ENCODE data around the gene CBX4. TPM values are rescaled to one million over a fixed set of nuclear protein-coding genes. Genes with fewer than 3 reads are reported as not detected.

CBX4 gene
- total and polyA plus RNA-seq, 2 of the 13 experiments (the other 11 are each of a cell fraction or from before 2014, with no cell fraction given): 25.8 to 50.8 TPM

DNA sequence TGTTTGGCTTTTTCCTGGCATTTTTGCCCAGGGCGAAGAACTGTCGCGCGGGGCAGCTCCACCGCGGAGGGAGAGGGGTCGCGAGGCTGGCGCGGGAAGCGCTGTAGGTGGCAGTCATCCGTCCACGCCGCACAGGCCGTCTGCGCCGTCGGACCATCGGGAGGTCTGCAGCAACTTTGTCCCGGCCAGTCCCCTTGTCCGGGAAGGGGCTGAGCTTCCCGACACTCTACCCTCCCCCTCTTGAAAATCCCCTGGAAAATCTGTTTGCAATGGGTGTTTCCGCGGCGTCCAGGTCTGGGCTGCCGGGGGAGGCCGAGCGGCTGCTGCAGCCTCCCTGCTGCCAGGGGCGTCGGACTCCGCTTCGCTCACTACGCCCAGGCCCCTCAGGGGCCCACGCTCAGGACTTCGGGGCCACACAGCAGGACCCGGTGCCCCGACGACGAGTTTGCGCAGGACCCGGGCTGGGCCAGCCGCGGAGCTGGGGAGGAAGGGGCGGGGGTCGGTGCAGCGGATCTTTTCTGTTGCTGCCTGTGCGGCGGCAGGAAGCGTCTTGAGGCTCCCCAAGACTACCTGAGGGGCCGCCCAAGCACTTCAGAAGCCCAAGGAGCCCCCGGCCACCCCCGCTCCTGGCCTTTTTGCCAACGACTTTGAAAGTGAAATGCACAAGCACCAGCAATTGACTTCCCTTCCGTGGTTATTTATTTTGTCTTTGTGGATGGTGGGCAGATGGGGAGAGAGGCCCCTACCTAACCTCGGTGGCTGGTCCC, 2.3 kb upstream of the CBX4 start (continued):
- TF ChIP-seq, protein P1, sequence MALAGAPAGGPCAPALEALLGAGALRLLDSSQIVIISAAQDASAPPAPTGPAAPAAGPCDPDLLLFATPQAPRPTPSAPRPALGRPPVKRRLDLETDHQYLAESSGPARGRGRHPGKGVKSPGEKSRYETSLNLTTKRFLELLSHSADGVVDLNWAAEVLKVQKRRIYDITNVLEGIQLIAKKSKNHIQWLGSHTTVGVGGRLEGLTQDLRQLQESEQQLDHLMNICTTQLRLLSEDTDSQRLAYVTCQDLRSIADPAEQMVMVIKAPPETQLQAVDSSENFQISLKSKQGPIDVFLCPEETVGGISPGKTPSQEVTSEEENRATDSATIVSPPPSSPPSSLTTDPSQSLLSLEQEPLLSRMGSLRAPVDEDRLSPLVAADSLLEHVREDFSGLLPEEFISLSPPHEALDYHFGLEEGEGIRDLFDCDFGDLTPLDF (CRISPR knock-in tag; IDR thresholded peaks at IDR 0.05): no peak
- TF ChIP-seq WIZ (CRISPR knock-in tag; IDR thresholded peaks at IDR 0.05) (no peak), ONECUT2 (CRISPR knock-in tag; IDR thresholded peaks at IDR 0.05) (no peak), TMF1 (CRISPR knock-in tag; IDR thresholded peaks at IDR 0.05; ENCODE audit: low read depth) (no peak), KLF9 (CRISPR knock-in tag; IDR thresholded peaks at IDR 0.05; ENCODE audit: low read depth) (no peak), ZNF883 (CRISPR knock-in tag; IDR thresholded peaks at IDR 0.05; ENCODE audit: not compliant biosample characterization) (peak; percentile 56), ETV6 (CRISPR knock-in tag; conservative IDR thresholded peaks at IDR 0.05) (no peak), ZNF670 (CRISPR knock-in tag; IDR thresholded peaks at IDR 0.05; ENCODE audit: borderline replicate concordance) (no peak), XRCC5 (optimal IDR thresholded peaks at IDR 0.05; ENCODE audit: low read length) (peak; percentile 49), ZNF782 (CRISPR knock-in tag; IDR thresholded peaks at IDR 0.05; ENCODE audit: borderline replicate concordance) (no peak), ZNF607 (CRISPR knock-in tag; IDR thresholded peaks at IDR 0.05; ENCODE audit: borderline replicate concordance) (no peak; the same call in 1 of the 2 replicates), KLF13 (CRISPR knock-in tag; IDR thresholded peaks at IDR 0.05) (no peak), MATR3 (CRISPR knock-in tag; IDR thresholded peaks at IDR 0.05) (no peak), GFI1 (CRISPR knock-in tag; IDR thresholded peaks at IDR 0.05; ENCODE audit: borderline replicate concordance) (no peak), ZNF143 (CRISPR knock-in tag; IDR thresholded peaks at IDR 0.05) (no peak), SSRP1 (CRISPR knock-in tag; IDR thresholded peaks at IDR 0.05) (no peak), KLF6 (CRISPR knock-in tag; IDR thresholded peaks at IDR 0.05) (0 out of 2 replicates have a peak, but pooled peaks have one; percentile 23), MLLT10 (CRISPR knock-in tag; IDR thresholded peaks at IDR 0.05) (no peak), RAD21 (CRISPR knock-in tag; IDR thresholded peaks at IDR 0.05) (no peak)
- TF ChIP-seq, protein P2, sequence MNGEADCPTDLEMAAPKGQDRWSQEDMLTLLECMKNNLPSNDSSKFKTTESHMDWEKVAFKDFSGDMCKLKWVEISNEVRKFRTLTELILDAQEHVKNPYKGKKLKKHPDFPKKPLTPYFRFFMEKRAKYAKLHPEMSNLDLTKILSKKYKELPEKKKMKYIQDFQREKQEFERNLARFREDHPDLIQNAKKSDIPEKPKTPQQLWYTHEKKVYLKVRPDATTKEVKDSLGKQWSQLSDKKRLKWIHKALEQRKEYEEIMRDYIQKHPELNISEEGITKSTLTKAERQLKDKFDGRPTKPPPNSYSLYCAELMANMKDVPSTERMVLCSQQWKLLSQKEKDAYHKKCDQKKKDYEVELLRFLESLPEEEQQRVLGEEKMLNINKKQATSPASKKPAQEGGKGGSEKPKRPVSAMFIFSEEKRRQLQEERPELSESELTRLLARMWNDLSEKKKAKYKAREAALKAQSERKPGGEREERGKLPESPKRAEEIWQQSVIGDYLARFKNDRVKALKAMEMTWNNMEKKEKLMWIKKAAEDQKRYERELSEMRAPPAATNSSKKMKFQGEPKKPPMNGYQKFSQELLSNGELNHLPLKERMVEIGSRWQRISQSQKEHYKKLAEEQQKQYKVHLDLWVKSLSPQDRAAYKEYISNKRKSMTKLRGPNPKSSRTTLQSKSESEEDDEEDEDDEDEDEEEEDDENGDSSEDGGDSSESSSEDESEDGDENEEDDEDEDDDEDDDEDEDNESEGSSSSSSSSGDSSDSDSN (CRISPR knock-in tag; IDR thresholded peaks at IDR 0.05): peak; percentile 48
- TF ChIP-seq, protein P3, sequence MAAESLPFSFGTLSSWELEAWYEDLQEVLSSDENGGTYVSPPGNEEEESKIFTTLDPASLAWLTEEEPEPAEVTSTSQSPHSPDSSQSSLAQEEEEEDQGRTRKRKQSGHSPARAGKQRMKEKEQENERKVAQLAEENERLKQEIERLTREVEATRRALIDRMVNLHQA (CRISPR knock-in tag; IDR thresholded peaks at IDR 0.05): no peak
- TF ChIP-seq, protein P4, sequence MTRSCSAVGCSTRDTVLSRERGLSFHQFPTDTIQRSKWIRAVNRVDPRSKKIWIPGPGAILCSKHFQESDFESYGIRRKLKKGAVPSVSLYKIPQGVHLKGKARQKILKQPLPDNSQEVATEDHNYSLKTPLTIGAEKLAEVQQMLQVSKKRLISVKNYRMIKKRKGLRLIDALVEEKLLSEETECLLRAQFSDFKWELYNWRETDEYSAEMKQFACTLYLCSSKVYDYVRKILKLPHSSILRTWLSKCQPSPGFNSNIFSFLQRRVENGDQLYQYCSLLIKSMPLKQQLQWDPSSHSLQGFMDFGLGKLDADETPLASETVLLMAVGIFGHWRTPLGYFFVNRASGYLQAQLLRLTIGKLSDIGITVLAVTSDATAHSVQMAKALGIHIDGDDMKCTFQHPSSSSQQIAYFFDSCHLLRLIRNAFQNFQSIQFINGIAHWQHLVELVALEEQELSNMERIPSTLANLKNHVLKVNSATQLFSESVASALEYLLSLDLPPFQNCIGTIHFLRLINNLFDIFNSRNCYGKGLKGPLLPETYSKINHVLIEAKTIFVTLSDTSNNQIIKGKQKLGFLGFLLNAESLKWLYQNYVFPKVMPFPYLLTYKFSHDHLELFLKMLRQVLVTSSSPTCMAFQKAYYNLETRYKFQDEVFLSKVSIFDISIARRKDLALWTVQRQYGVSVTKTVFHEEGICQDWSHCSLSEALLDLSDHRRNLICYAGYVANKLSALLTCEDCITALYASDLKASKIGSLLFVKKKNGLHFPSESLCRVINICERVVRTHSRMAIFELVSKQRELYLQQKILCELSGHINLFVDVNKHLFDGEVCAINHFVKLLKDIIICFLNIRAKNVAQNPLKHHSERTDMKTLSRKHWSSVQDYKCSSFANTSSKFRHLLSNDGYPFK (CRISPR knock-in tag; IDR thresholded peaks at IDR 0.05; ENCODE audit: borderline replicate concordance): no peak
- TF ChIP-seq, protein P5, sequence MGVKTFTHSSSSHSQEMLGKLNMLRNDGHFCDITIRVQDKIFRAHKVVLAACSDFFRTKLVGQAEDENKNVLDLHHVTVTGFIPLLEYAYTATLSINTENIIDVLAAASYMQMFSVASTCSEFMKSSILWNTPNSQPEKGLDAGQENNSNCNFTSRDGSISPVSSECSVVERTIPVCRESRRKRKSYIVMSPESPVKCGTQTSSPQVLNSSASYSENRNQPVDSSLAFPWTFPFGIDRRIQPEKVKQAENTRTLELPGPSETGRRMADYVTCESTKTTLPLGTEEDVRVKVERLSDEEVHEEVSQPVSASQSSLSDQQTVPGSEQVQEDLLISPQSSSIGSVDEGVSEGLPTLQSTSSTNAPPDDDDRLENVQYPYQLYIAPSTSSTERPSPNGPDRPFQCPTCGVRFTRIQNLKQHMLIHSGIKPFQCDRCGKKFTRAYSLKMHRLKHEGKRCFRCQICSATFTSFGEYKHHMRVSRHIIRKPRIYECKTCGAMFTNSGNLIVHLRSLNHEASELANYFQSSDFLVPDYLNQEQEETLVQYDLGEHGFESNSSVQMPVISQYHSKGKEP (CRISPR knock-in tag; IDR thresholded peaks at IDR 0.05): no peak
